HepG2 (cell line): Measurements from ENCODE around the gene WDR91. TPM values are rescaled to one million over a fixed set of nuclear protein-coding genes. Genes with fewer than 3 reads are reported as not detected.

ENCODE experiments used
- ATF7-NPFF ChIP-seq: sonication (generic); formaldehyde crosslinking; IDR thresholded peaks from 2 replicates; pipeline ENCODE4 v1.8.1; 2023; ENCODE audit warnings: mild to moderate bottlenecking, low read depth, missing genetic modification reagents, moderate library complexity
- CEBPZ ChIP-seq: IDR thresholded peaks from 2 replicates; pipeline ENCODE4 v1.6.1; 2012; ENCODE audit warnings: low read length, improper control_type of control experiment
- ELF3 ChIP-seq: IDR thresholded peaks from 2 replicates; pipeline ENCODE4 v1.6.1; 2016; ENCODE audit warnings: missing genetic modification reagents, missing compliant biosample characterization
- LBX2 ChIP-seq: sonication (generic); formaldehyde crosslinking; IDR thresholded peaks from 2 replicates; pipeline ENCODE4 v1.5.0; 2020; ENCODE audit warnings: missing genetic modification reagents, mild to moderate bottlenecking, borderline replicate concordance
- NR2C2 ChIP-seq: sonication (generic); formaldehyde crosslinking; IDR thresholded peaks from 2 replicates; pipeline ENCODE4 v1.4.0; 2020; ENCODE audit warnings: missing genetic modification reagents, mild to moderate bottlenecking, moderate library complexity, borderline replicate concordance
- SAP130 ChIP-seq: IDR thresholded peaks from 2 replicates; pipeline ENCODE4 v1.6.1; 2016; ENCODE audit warnings: low read depth
- SOX6 ChIP-seq, 2 experiments: fragments of 450-650 bp in 1 of 2; sonication (generic) in 1 of 2; formaldehyde crosslinking in 1 of 2; IDR thresholded peaks; 2 replicates each; pipeline versions ENCODE4 v1.4.0 to v1.6.1; 2017 to 2020; ENCODE audit warnings: antibody characterized with exemption in 1 of 2, mild to moderate bottlenecking in 1 of 2, missing genetic modification reagents in 1 of 2
- U2AF2 ChIP-seq: fragments of 200-400 bp; formaldehyde crosslinking; IDR thresholded peaks from 2 replicates; pipeline ENCODE4 v1.6.1; 2017; ENCODE audit warnings: low read depth, mild to moderate bottlenecking, low read length
- WIZ ChIP-seq: sonication (generic); formaldehyde crosslinking; IDR thresholded peaks from 2 replicates; pipeline ENCODE4 v1.5.1; 2020; ENCODE audit warnings: mild to moderate bottlenecking, missing genetic modification reagents
- XRCC5 ChIP-seq: fragments of 200-400 bp; formaldehyde crosslinking; optimal IDR thresholded peaks from 2 replicates; pipeline ENCODE3; 2017; ENCODE audit warnings: mild to moderate bottlenecking, low read length
- ZBED4 ChIP-seq: sonication (generic); formaldehyde crosslinking; IDR thresholded peaks from 2 replicates; pipeline ENCODE4 v1.4.0; 2020; ENCODE audit warnings: missing genetic modification reagents, borderline replicate concordance
- ZBTB7A ChIP-seq: sonication (generic); formaldehyde crosslinking; IDR thresholded peaks from 2 replicates; pipeline ENCODE4 v1.8.0; 2022; ENCODE audit warnings: mild to moderate bottlenecking, missing genetic modification reagents
- ZNF20 ChIP-seq: sonication (generic); formaldehyde crosslinking; IDR thresholded peaks from 2 replicates; pipeline ENCODE4 v1.4.0; 2020; ENCODE audit warnings: mild to moderate bottlenecking, moderate library complexity, missing genetic modification reagents
- ZNF367 ChIP-seq: sonication (generic); formaldehyde crosslinking; IDR thresholded peaks from 2 replicates; pipeline ENCODE4 v1.4.0; 2020; ENCODE audit warnings: missing genetic modification reagents, borderline replicate concordance
- ZNF850 ChIP-seq: sonication (generic); formaldehyde crosslinking; conservative IDR thresholded peaks from 2 replicates; pipeline ENCODE4 v1.9.0; 2021; ENCODE audit warnings: mild to moderate bottlenecking, missing genetic modification reagents
- polyA plus RNA-seq, 8 experiments: library from polyadenylated mRNA; depleted of rRNA in 3 of 8; stranded (reverse) in 7 of 8; unstranded in 1 of 8; fragments of >200 nt; fragmentation: Illumina TruSeq in 4 of 8; extraction: Trizol in 4 of 8; gene quantifications; 2 replicates each; pipeline versions ENCODE4 v1.2.1 to v1.2.3, GENCODE V29; 2011 to 2016; ENCODE audit warnings: low read depth in 4 of 8, missing spikeins in 1 of 8, mixed read lengths in 1 of 8; ENCODE audit not compliant: insufficient read depth in 1 of 8
- total RNA-seq, 5 experiments: library from RNA; depleted of rRNA; stranded (reverse); fragments of >200 nt; fragmentation: Illumina TruSeq; extraction: Trizol; gene quantifications; 2 replicates each; pipeline ENCODE4 v1.2.3, GENCODE V29; 2016; ENCODE audit warnings: low read depth in 1 of 5
- TF ChIP-seq, protein P1 (sequence below): IDR thresholded peaks from 2 replicates; pipeline ENCODE4 v1.6.1; 2016; ENCODE audit warnings: missing compliant biosample characterization, missing genetic modification reagents, borderline replicate concordance
- TF ChIP-seq, protein P2 (sequence below): sonication (generic); formaldehyde crosslinking; IDR thresholded peaks from 2 replicates; pipeline ENCODE4 v1.4.0; 2020; ENCODE audit warnings: missing genetic modification reagents, borderline replicate concordance

WDR91 gene
- total and polyA plus RNA-seq, 2 of the 13 experiments (the other 11 are each of a cell fraction or from before 2014, with no cell fraction given), result 11.6 to 12.1 TPM

DNA sequence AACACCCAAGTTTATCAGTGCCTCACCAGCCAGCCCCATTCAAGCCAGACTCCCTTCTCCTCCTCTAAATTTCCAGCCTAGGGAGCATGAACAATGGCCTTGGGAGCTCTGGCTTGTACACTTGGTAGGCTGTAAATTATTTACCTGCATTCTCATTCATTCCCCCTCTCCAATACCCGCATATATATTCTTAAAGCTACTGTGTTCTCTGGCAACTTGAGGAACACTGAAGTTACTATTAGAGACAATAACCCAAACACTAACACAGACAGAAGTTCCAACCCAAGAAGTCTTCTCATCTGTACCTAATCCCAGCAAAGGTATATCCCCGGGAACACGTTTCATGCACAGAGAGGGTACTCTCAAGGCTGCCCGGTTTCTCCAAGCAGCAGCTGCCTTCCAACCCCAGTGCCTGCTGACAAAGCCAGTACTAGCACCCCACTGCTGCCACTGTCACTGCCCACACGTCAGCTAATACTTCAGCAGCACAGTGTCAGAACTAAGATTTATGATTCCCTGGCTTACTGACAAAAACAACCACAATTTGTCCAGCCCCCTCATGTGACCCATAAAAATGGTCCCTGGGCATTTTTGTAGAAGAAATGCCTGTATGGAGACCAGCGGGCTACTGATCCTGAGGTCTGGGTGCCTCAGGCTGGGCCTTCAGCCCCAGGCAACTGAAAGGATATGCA is 3.1 kb downstream of the WDR91 start (continued):
- TF ChIP-seq SOX6 (IDR thresholded peaks at IDR 0.05), result no peak
- peak; percentile 22; the same call in 1 of the 2 replicates for TF ChIP-seq SOX6 (CRISPR knock-in tag; IDR thresholded peaks at IDR 0.05)
- TF ChIP-seq, protein P1, sequence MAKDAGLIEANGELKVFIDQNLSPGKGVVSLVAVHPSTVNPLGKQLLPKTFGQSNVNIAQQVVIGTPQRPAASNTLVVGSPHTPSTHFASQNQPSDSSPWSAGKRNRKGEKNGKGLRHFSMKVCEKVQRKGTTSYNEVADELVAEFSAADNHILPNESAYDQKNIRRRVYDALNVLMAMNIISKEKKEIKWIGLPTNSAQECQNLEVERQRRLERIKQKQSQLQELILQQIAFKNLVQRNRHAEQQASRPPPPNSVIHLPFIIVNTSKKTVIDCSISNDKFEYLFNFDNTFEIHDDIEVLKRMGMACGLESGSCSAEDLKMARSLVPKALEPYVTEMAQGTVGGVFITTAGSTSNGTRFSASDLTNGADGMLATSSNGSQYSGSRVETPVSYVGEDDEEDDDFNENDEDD, result no peak
- TF ChIP-seq ZBTB7A (CRISPR knock-in tag), result no peak
- no peak for TF ChIP-seq U2AF2
- no peak for TF ChIP-seq XRCC5
- TF ChIP-seq ZNF20 (CRISPR knock-in tag), result no peak
- no peak for TF ChIP-seq ELF3 (CRISPR knock-in tag)
- TF ChIP-seq LBX2 (CRISPR knock-in tag), result no peak
- 0 out of 2 replicates have a peak, but pooled peaks have one; percentile 17 for TF ChIP-seq SAP130 (CRISPR knock-in tag)
- TF ChIP-seq, protein P2, sequence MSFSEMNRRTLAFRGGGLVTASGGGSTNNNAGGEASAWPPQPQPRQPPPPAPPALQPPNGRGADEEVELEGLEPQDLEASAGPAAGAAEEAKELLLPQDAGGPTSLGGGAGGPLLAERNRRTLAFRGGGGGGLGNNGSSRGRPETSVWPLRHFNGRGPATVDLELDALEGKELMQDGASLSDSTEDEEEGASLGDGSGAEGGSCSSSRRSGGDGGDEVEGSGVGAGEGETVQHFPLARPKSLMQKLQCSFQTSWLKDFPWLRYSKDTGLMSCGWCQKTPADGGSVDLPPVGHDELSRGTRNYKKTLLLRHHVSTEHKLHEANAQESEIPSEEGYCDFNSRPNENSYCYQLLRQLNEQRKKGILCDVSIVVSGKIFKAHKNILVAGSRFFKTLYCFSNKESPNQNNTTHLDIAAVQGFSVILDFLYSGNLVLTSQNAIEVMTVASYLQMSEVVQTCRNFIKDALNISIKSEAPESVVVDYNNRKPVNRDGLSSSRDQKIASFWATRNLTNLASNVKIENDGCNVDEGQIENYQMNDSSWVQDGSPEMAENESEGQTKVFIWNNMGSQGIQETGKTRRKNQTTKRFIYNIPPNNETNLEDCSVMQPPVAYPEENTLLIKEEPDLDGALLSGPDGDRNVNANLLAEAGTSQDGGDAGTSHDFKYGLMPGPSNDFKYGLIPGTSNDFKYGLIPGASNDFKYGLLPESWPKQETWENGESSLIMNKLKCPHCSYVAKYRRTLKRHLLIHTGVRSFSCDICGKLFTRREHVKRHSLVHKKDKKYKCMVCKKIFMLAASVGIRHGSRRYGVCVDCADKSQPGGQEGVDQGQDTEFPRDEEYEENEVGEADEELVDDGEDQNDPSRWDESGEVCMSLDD, result no peak
- no peak for TF ChIP-seq ZNF850 (CRISPR knock-in tag)
- no peak for TF ChIP-seq ZNF367
- no peak for TF ChIP-seq ATF7-NPFF
- no peak for TF ChIP-seq NR2C2
- TF ChIP-seq CEBPZ, result no peak
- 0 out of 2 replicates have a peak, but pooled peaks have one; percentile 4 for TF ChIP-seq ZBED4 (CRISPR knock-in tag)
- no peak for TF ChIP-seq WIZ (CRISPR knock-in tag)
